Measurements from ENCODE around the gene DCAF10.

- TF ChIP-seq SUZ12 (IDR thresholded peaks at IDR 0.05) = no peak
- no peak for TF ChIP-seq LEF1 (IDR thresholded peaks at IDR 0.05; ENCODE audit: borderline replicate concordance)
- no peak for TF ChIP-seq NFRKB (IDR thresholded peaks at IDR 0.05)
- TF ChIP-seq BHLHE40 (IDR thresholded peaks at IDR 0.05; ENCODE audit: borderline replicate concordance) = no peak
Observed at GRCh38 chr9:37905131-37905505, 104.5 kb downstream of the DCAF10 start.

Data from HEK293T (cell line).